Heart left ventricle (tissue), 13 donors: ENCODE results near the gene ROBO1.

ENCODE experiments used
- POLR2A ChIP-seq, 2 donors: fragments of 450-650 bp; IDR thresholded peaks; one replicate each; pipeline ENCODE4 v1.6.1; 2017; ENCODE audit warnings: antibody characterized with exemption in 2 of 2, mild to moderate bottlenecking in 2 of 2, moderate library complexity in 2 of 2
- TF ChIP-seq, protein P1 (sequence below), 12 donors: fragments of 200-600 bp; sonication (generic) in 4 of 12; IDR thresholded peaks; one replicate each; pipeline versions ENCODE4 v1.5.0 to v1.8.0; 2018 to 2022; ENCODE audit warnings: antibody characterized with exemption in 12 of 12, mild to moderate bottlenecking in 5 of 12
- donor health status: ischemic (EF 13 %, LVEDD 7.1; RV severe dilation, severe dysfunction).
- donor health status: DM: no; HTN: yes; CAD: no.
- donor health status: DM: no; HTN: no; CAD: no.
- donor health status: ischemic (EF 25% LVEDD 6.9; RV normal size, moderate dysfunction).
- donor health status: ischemic (EF 25% LVEDD 5.7; RV mildly dilated, moderate dysfunction).
- donor health status: ischemic (EF 35%, LVEDD 5.7; RV mildly dilated, moderate dysfunction).
- donor health status: nonischemic (EF 11% LVEDD 7.7; RV severe dilation, severe dysfunction).
- donor health status: DM: yes; HTN: yes; CAD: no.
- donor health status: PGD.
- donor health status: ischemic (EF 29% LVEDD 5.4; RV normal size, mild dysfunction).
- donor health status: nonischemic (EF 23%, LVEDD 6.1; RV moderate dilation, normal function).

DNA sequence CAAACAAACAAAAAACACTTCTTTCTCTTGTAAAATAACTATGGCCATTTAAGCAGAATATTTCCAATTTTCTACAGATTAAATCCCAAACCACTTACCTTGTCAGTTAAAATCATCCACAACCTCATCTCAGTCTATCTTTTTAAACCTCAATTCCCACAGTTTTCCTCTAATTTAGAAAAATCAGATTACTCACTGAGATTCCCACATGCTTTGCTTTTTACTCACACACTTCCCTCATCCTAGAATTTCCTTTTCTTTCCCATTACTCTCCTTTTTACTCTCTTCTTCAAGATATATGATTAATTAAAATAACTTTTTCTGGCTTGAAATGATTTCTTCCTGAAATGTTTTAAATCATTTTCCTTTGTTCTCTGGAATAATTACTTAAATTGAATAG lies 790.7 kb downstream of the ROBO1 start:
- TF ChIP-seq, protein P1, sequence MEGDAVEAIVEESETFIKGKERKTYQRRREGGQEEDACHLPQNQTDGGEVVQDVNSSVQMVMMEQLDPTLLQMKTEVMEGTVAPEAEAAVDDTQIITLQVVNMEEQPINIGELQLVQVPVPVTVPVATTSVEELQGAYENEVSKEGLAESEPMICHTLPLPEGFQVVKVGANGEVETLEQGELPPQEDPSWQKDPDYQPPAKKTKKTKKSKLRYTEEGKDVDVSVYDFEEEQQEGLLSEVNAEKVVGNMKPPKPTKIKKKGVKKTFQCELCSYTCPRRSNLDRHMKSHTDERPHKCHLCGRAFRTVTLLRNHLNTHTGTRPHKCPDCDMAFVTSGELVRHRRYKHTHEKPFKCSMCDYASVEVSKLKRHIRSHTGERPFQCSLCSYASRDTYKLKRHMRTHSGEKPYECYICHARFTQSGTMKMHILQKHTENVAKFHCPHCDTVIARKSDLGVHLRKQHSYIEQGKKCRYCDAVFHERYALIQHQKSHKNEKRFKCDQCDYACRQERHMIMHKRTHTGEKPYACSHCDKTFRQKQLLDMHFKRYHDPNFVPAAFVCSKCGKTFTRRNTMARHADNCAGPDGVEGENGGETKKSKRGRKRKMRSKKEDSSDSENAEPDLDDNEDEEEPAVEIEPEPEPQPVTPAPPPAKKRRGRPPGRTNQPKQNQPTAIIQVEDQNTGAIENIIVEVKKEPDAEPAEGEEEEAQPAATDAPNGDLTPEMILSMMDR (IDR thresholded peaks at IDR 0.05): no peak
- TF ChIP-seq POLR2A (IDR thresholded peaks at IDR 0.05): no peak
